Stimulated activated CD4-positive, alpha-beta T cell treated with anti-CD3 and anti-CD28 coated beads, Interleukin-1b, Interleukin-23, amount 100 ng/mL, for 48 hours (primary cell): Measurements from ENCODE around the gene FOXL1.

Experiments used
- DNase-seq: peaks from one replicate; pipeline ENCODE4 v3.0.0-alpha.2; 2020

FOXL1 gene

GRCh38 chr16:86549076-86549892 is 29.1 kb upstream of the FOXL1 start:
- DNase-seq: peak; percentile 43

GRCh38 chr16:86549893-86550190 is 28.5 kb upstream of the FOXL1 start:
- no peak for DNase-seq

GRCh38 chr16:86550281-86550680 is 28.1 kb upstream of the FOXL1 start:
- DNase-seq: no peak

- DNase-seq: no peak
These were observed 25.0 kb upstream of the FOXL1 start for GRCh38 chr16:86553356-86553755.

- no peak for DNase-seq
These were observed 23.8 kb upstream of the FOXL1 start for GRCh38 chr16:86554599-86554916.

- DNase-seq: peak; percentile 94
These were observed 23.2 kb upstream of the FOXL1 start, which contains the start of gene MTHFSD for GRCh38 chr16:86554917-86555703. Gene MTHFSD (minus strand): TSS chr16:86555235. CDS start chr16:86555184, 51 bp downstream.

GRCh38 chr16:86555704-86556075 is 22.7 kb upstream of the FOXL1 start:
- DNase-seq: no peak

- DNase-seq: no peak
These were observed 21.8 kb upstream of the FOXL1 start for GRCh38 chr16:86556576-86556975.

- no peak for DNase-seq
These were observed 20.8 kb upstream of the FOXL1 start for GRCh38 chr16:86557587-86557986.

GRCh38 chr16:86558355-86559193 is 19.8 kb upstream of the FOXL1 start:
- no peak for DNase-seq

GRCh38 chr16:86559802-86560305 is 18.5 kb upstream of the FOXL1 start:
- DNase-seq: no peak

GRCh38 chr16:86562356-86562755 is 16.0 kb upstream of the FOXL1 start:
- no peak for DNase-seq

GRCh38 chr16:86563469-86564345 is 14.6 kb upstream of the FOXL1 start:
- peak; percentile 89 for DNase-seq

GRCh38 chr16:86565181-86565631 is 13.1 kb upstream of the FOXL1 start:
- DNase-seq: no peak

GRCh38 chr16:86565644-86566511 is 12.5 kb upstream of the FOXL1 start:
- no peak for DNase-seq

GRCh38 chr16:86566601-86566965 is 11.8 kb upstream of the FOXL1 start, which contains the start of gene FOXC2:
Gene FOXC2 (plus strand): TSS chr16:86566829. CDS start chr16:86567336, 507 bp downstream.
- peak; percentile 61 for DNase-seq

- DNase-seq: no peak
These were observed 11.2 kb upstream of the FOXL1 start for GRCh38 chr16:86566966-86567700.

- no peak for DNase-seq
These were observed 10.4 kb upstream of the FOXL1 start for GRCh38 chr16:86567701-86568581.
